ENCODE measurements around the gene LCNL1. TPM values are rescaled to one million over a fixed set of nuclear protein-coding genes. Genes with fewer than 3 reads are reported as not detected.

The LCNL1 gene
- polyA plus RNA-seq, 1 donor (not counting 4 experiments of a cell fraction or from before 2014, with no cell fraction given), result not detected

GRCh38 chr9:136965771-136966484 lies 16.9 kb upstream of the LCNL1 start:
- Histone ChIP-seq H3K9me1 (ENCODE audit: control insufficient read depth, extremely low read depth, insufficient read depth, low read length) (no peaks in the 10 kb centered on the region), H3K79me2 (ENCODE audit: control insufficient read depth, insufficient read depth, low read length) (no peaks in the 10 kb centered on the region), H3K9me3 (ENCODE audit: control insufficient read depth, low read depth, low read length) (no peaks in the 10 kb centered on the region), H3K4me3 (ENCODE audit: control insufficient read depth in 2 of 3, extremely low read depth in 1 of 3, insufficient read depth in 2 of 3, low read depth in 1 of 3, low read length in 3 of 3) (no peak overlapping the region), H2AFZ (ENCODE audit: control insufficient read depth, low read length) (no peak overlapping the region), H3K27me3 (ENCODE audit: control insufficient read depth, extremely low read depth, insufficient read depth, low read length) (no peaks in the 10 kb centered on the region), H3K36me3 (ENCODE audit: control insufficient read depth in 2 of 2, extremely low read depth in 1 of 2, insufficient read depth in 2 of 2, low read length in 2 of 2) (no peaks in the 10 kb centered on the region), H4K20me1 (ENCODE audit: control insufficient read depth, extremely low read depth, insufficient read depth, low read length) (no peaks in the 10 kb centered on the region), H3K9ac (ENCODE audit: control insufficient read depth, extremely low read depth, insufficient read depth, low read length) (no peak overlapping the region), H3K4me1 (ENCODE audit: control insufficient read depth, extremely low read depth, insufficient read depth, low read length) (peaks cover 8% of the 10 kb centered on the region), H3K4me2 (ENCODE audit: control insufficient read depth, extremely low read depth, insufficient read depth, low read depth, low read length) (no peak overlapping the region), H3K27ac (ENCODE audit: control insufficient read depth, insufficient read depth, low read length) (no peak overlapping the region)
- dilution Hi-C loops (cut with MboI; ENCODE audit: extremely low pct_ligation_motif_present, low sequenced_read_pairs), result no loop called here
- TF ChIP-seq CTCF (optimal IDR thresholded peaks at IDR 0.05 in 1 of 3, IDR thresholded peaks at IDR 0.05 in 1 of 3, conservative IDR thresholded peaks at IDR 0.05 in 1 of 3; ENCODE audit: extremely low read depth in 1 of 3, insufficient read depth in 2 of 3, low read length in 3 of 3) (no peak), EZH2 (IDR thresholded peaks at IDR 0.05; ENCODE audit: low read length) (no peak)
- DNase-seq (ENCODE audit: low read depth, low spot score) (no peak), FAIRE-seq (no peak)

- no peak overlapping the region for H3K4me2 ChIP-seq (ENCODE audit: control insufficient read depth, extremely low read depth, insufficient read depth, low read depth, low read length)
- no peaks in the 10 kb centered on the region for H3K9me3 ChIP-seq (ENCODE audit: control insufficient read depth, low read depth, low read length)
- H3K27ac ChIP-seq (ENCODE audit: control insufficient read depth, insufficient read depth, low read length), result no peak overlapping the region
- dilution Hi-C loops (cut with MboI; ENCODE audit: extremely low pct_ligation_motif_present, low sequenced_read_pairs), result no loop called here
- H3K9ac ChIP-seq (ENCODE audit: control insufficient read depth, extremely low read depth, insufficient read depth, low read length), result no peak overlapping the region
- peaks cover 8% of the 10 kb centered on the region for H3K4me1 ChIP-seq (ENCODE audit: control insufficient read depth, extremely low read depth, insufficient read depth, low read length)
- no peaks in the 10 kb centered on the region for H3K9me1 ChIP-seq (ENCODE audit: control insufficient read depth, extremely low read depth, insufficient read depth, low read length)
- no peaks in the 10 kb centered on the region for H3K79me2 ChIP-seq (ENCODE audit: control insufficient read depth, insufficient read depth, low read length)
- H2AFZ ChIP-seq (ENCODE audit: control insufficient read depth, low read length), result no peak overlapping the region
- TF ChIP-seq EZH2 (IDR thresholded peaks at IDR 0.05; ENCODE audit: low read length) (no peak), CTCF (optimal IDR thresholded peaks at IDR 0.05 in 1 of 3, IDR thresholded peaks at IDR 0.05 in 1 of 3, conservative IDR thresholded peaks at IDR 0.05 in 1 of 3; ENCODE audit: extremely low read depth in 1 of 3, insufficient read depth in 2 of 3, low read length in 3 of 3) (no peak)
- H3K36me3 ChIP-seq (ENCODE audit: control insufficient read depth in 2 of 2, extremely low read depth in 1 of 2, insufficient read depth in 2 of 2, low read length in 2 of 2), result no peaks in the 10 kb centered on the region
- no peak for DNase-seq (ENCODE audit: low read depth, low spot score)
- no peaks in the 10 kb centered on the region for H3K27me3 ChIP-seq (ENCODE audit: control insufficient read depth, extremely low read depth, insufficient read depth, low read length)
- H4K20me1 ChIP-seq (ENCODE audit: control insufficient read depth, extremely low read depth, insufficient read depth, low read length), result no peaks in the 10 kb centered on the region
- no peak for FAIRE-seq
- no peak overlapping the region for H3K4me3 ChIP-seq (ENCODE audit: control insufficient read depth in 2 of 3, extremely low read depth in 1 of 3, insufficient read depth in 2 of 3, low read depth in 1 of 3, low read length in 3 of 3)
These were observed 14.3 kb upstream of the LCNL1 start for GRCh38 chr9:136968333-136969127.
